Measurements from ENCODE around the gene TMPRSS4.
"Not testable (repeated sequence)": the region's sequence is repeated elsewhere in the genome, so short reads cannot be mapped to it uniquely, and the experiment has no call there.

- not testable (repeated sequence) for TF ChIP-seq POLR2A (IDR thresholded peaks at IDR 0.05; ENCODE audit: low read depth, low read length); CTCF (conservative IDR thresholded peaks at IDR 0.05; ENCODE audit: low read depth, low read length)
Measured at GRCh38 chr11:118062181-118062580, 14.7 kb upstream of the TMPRSS4 start.

All from IMR-90 (cell line).